ENCODE measurements around the gene RBM15B.

The RBM15B gene

DNA sequence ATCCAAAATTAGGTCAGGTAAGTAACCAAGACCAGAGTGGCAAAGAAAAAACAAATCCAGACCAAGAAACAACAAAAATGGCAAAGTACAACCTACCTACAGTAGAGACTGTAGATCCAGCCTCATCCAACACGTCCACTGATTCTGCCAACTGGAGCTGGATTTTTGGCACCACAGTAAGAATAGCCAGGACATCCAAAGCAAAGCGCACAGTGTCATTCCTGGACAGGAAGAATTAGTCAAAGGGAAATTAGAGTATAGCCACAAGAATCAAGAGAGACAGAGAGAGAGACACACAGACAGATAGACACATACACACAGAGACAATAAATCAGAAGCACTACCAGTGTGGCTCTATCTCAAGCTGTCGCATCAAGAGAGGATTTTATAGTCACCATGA, 31.1 kb downstream of the RBM15B start:
- no peak for TF ChIP-seq ZFP3 (CRISPR knock-in tag; IDR thresholded peaks at IDR 0.05)
- TF ChIP-seq OSR1 (CRISPR knock-in tag; IDR thresholded peaks at IDR 0.05) = no peak
- TF ChIP-seq ZNF565 (CRISPR knock-in tag; conservative IDR thresholded peaks at IDR 0.05; ENCODE audit: low read depth) = no peak
- TF ChIP-seq, protein P1, sequence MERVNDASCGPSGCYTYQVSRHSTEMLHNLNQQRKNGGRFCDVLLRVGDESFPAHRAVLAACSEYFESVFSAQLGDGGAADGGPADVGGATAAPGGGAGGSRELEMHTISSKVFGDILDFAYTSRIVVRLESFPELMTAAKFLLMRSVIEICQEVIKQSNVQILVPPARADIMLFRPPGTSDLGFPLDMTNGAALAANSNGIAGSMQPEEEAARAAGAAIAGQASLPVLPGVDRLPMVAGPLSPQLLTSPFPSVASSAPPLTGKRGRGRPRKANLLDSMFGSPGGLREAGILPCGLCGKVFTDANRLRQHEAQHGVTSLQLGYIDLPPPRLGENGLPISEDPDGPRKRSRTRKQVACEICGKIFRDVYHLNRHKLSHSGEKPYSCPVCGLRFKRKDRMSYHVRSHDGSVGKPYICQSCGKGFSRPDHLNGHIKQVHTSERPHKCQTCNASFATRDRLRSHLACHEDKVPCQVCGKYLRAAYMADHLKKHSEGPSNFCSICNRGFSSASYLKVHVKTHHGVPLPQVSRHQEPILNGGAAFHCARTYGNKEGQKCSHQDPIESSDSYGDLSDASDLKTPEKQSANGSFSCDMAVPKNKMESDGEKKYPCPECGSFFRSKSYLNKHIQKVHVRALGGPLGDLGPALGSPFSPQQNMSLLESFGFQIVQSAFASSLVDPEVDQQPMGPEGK (CRISPR knock-in tag; IDR thresholded peaks at IDR 0.05; ENCODE audit: borderline replicate concordance) = no peak
- no peak for TF ChIP-seq ZFP30 (CRISPR knock-in tag; IDR thresholded peaks at IDR 0.05)
- TF ChIP-seq ZC3H10 (CRISPR knock-in tag; IDR thresholded peaks at IDR 0.05) = no peak
- no peak for TF ChIP-seq ARNTL (CRISPR knock-in tag; IDR thresholded peaks at IDR 0.05; ENCODE audit: borderline replicate concordance, low read depth)
- no peak for TF ChIP-seq BACH2 (CRISPR knock-in tag; IDR thresholded peaks at IDR 0.05; ENCODE audit: borderline replicate concordance)
- TF ChIP-seq, protein P2, sequence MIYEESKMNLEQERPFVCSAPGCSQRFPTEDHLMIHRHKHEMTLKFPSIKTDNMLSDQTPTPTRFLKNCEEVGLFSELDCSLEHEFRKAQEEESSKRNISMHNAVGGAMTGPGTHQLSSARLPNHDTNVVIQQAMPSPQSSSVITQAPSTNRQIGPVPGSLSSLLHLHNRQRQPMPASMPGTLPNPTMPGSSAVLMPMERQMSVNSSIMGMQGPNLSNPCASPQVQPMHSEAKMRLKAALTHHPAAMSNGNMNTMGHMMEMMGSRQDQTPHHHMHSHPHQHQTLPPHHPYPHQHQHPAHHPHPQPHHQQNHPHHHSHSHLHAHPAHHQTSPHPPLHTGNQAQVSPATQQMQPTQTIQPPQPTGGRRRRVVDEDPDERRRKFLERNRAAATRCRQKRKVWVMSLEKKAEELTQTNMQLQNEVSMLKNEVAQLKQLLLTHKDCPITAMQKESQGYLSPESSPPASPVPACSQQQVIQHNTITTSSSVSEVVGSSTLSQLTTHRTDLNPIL (CRISPR knock-in tag; IDR thresholded peaks at IDR 0.05; ENCODE audit: low read depth) = no peak
- TF ChIP-seq SNAI2 (CRISPR knock-in tag; IDR thresholded peaks at IDR 0.05) = no peak
- TF ChIP-seq GLIS3 (CRISPR knock-in tag; IDR thresholded peaks at IDR 0.05) = no peak
- no peak for TF ChIP-seq PPARA (CRISPR knock-in tag; IDR thresholded peaks at IDR 0.05; ENCODE audit: borderline replicate concordance)
- no peak for TF ChIP-seq ZNF8 (CRISPR knock-in tag; IDR thresholded peaks at IDR 0.05)
- no peak for TF ChIP-seq ZNF70 (CRISPR knock-in tag; IDR thresholded peaks at IDR 0.05)
- no peak for ATAC-seq

DNA sequence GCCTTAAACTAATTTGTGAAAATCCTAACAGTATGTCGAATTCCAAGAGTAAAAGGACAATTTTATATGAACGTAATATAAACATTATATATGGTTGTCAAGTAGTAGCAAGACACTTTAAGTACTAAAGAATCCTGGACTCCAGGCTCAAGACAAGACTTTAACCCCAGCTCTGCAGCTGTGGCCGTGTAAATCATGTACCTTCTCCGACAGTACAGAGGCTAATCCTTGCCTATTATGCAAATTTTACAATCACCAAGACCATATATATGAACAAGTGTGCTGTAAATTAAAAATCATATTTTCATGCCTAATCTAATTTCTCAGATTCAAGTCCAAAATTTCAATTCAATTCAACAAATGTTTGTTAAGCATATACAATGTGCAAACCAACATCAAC, 35.8 kb downstream of the RBM15B start:
- ATAC-seq = no peak
- no peak for TF ChIP-seq OSR1 (CRISPR knock-in tag; IDR thresholded peaks at IDR 0.05)
- no peak for TF ChIP-seq ISL1 (CRISPR knock-in tag; IDR thresholded peaks at IDR 0.05)
- no peak for TF ChIP-seq ZNF8 (CRISPR knock-in tag; IDR thresholded peaks at IDR 0.05)
- TF ChIP-seq PPARA (CRISPR knock-in tag; IDR thresholded peaks at IDR 0.05; ENCODE audit: borderline replicate concordance) = no peak
- no peak for TF ChIP-seq CSDC2 (CRISPR knock-in tag; IDR thresholded peaks at IDR 0.05)
- TF ChIP-seq, protein P2 (CRISPR knock-in tag; IDR thresholded peaks at IDR 0.05; ENCODE audit: low read depth) = no peak
- TF ChIP-seq TOX (CRISPR knock-in tag; IDR thresholded peaks at IDR 0.05; ENCODE audit: borderline replicate concordance) = no peak
- TF ChIP-seq, protein P1 (CRISPR knock-in tag; IDR thresholded peaks at IDR 0.05; ENCODE audit: borderline replicate concordance) = no peak

DNA sequence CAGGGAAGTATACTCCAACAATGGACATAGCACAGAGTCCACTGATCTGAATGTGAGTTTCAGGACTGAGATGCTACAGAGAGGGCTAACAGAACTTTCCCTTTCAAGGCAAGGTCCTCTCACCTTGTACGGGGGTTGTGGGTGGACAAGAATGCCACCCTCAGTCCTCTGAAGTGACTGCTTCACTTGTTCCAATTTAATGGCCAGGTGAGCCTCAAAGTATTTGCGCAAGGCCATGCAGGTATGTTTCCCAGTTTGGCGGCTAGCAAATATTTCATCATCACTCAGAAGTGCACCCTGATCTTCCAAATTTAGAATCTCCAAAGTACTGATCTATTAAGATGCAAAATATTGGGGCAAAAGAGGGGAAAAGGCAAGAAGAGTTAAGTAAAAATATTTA, 38.1 kb downstream of the RBM15B start:
- ATAC-seq = no peak
- no peak for TF ChIP-seq PPARA (CRISPR knock-in tag; IDR thresholded peaks at IDR 0.05; ENCODE audit: borderline replicate concordance)
- TF ChIP-seq BACH2 (CRISPR knock-in tag; IDR thresholded peaks at IDR 0.05; ENCODE audit: borderline replicate concordance) = no peak
- no peak for TF ChIP-seq ZFP30 (CRISPR knock-in tag; IDR thresholded peaks at IDR 0.05)
- no peak for TF ChIP-seq TOX (CRISPR knock-in tag; IDR thresholded peaks at IDR 0.05; ENCODE audit: borderline replicate concordance)

DNA sequence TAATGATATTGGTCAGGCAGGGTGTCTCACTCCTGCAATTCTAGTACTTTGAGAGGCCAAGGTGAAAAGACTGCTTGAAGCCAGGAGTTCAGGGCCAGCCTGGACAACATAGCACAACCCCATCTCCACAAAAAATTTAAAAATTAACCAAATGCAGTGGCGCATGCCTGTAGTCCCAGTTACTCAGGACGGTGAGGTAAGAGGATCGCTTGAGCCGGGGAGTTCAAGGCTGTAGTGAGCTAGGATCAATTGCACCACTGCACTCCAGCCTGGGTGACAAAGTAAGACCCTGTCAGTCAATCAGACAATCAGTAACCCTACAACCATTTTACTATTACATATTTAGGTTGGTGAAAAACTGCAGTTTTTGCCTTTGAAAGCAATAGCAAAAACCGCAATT, 43.0 kb downstream of the RBM15B start:
- TF ChIP-seq ZC3H10 (CRISPR knock-in tag; IDR thresholded peaks at IDR 0.05) (no peak), ESRRG (CRISPR knock-in tag; IDR thresholded peaks at IDR 0.05) (no peak), BACH2 (CRISPR knock-in tag; IDR thresholded peaks at IDR 0.05; ENCODE audit: borderline replicate concordance) (no peak), TCF4 (CRISPR knock-in tag; IDR thresholded peaks at IDR 0.05; ENCODE audit: borderline replicate concordance) (no peak), ARNTL (CRISPR knock-in tag; IDR thresholded peaks at IDR 0.05; ENCODE audit: borderline replicate concordance, low read depth) (no peak), TOX (CRISPR knock-in tag; IDR thresholded peaks at IDR 0.05; ENCODE audit: borderline replicate concordance) (no peak), ZNF8 (CRISPR knock-in tag; IDR thresholded peaks at IDR 0.05) (no peak), ZNF565 (CRISPR knock-in tag; conservative IDR thresholded peaks at IDR 0.05; ENCODE audit: low read depth) (no peak)
- ATAC-seq = no peak

DNA sequence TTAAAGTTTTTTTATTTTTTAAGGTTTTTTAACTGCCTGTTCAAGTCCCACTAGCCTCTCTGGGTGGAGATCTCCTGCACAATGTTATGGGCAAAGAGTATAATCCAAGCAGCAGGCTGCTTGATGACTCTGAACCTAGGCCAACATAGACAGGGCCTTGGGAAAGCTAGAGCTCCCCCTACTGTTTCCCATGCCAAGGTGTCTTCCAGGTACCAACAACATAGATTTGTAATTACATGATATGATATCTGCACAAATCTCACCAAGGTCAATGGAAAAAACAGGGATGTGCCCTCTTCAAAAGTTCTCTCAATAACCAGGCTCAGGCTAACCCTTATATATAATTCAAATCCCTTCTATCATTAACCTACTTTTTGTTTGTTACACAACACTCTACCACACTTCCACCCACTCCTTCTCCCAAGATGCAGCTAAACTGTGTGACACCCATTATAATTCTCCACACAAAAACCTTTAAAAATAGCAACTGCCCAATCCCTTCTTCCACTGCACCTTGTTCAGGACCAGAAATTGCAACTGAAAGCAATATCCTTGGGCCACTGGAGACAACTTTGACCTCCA, 43.8 kb downstream of the RBM15B start:
- peak; percentile 95 for ATAC-seq
- TF ChIP-seq, protein P3, sequence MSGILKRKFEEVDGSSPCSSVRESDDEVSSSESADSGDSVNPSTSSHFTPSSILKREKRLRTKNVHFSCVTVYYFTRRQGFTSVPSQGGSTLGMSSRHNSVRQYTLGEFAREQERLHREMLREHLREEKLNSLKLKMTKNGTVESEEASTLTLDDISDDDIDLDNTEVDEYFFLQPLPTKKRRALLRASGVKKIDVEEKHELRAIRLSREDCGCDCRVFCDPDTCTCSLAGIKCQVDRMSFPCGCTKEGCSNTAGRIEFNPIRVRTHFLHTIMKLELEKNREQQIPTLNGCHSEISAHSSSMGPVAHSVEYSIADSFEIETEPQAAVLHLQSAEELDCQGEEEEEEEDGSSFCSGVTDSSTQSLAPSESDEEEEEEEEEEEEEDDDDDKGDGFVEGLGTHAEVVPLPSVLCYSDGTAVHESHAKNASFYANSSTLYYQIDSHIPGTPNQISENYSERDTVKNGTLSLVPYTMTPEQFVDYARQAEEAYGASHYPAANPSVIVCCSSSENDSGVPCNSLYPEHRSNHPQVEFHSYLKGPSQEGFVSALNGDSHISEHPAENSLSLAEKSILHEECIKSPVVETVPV (CRISPR knock-in tag; IDR thresholded peaks at IDR 0.05) = no peak
- TF ChIP-seq RARB (CRISPR knock-in tag; IDR thresholded peaks at IDR 0.05) = no peak
- TF ChIP-seq ZC3H10 (CRISPR knock-in tag; IDR thresholded peaks at IDR 0.05) = no peak
- no peak for TF ChIP-seq ZFP3 (CRISPR knock-in tag; IDR thresholded peaks at IDR 0.05)
- no peak for TF ChIP-seq GLIS3 (CRISPR knock-in tag; IDR thresholded peaks at IDR 0.05)
- TF ChIP-seq, protein P4, sequence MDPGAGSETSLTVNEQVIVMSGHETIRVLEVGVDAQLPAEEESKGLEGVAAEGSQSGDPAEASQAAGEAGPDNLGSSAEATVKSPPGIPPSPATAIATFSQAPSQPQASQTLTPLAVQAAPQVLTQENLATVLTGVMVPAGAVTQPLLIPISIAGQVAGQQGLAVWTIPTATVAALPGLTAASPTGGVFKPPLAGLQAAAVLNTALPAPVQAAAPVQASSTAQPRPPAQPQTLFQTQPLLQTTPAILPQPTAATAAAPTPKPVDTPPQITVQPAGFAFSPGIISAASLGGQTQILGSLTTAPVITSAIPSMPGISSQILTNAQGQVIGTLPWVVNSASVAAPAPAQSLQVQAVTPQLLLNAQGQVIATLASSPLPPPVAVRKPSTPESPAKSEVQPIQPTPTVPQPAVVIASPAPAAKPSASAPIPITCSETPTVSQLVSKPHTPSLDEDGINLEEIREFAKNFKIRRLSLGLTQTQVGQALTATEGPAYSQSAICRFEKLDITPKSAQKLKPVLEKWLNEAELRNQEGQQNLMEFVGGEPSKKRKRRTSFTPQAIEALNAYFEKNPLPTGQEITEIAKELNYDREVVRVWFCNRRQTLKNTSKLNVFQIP (CRISPR knock-in tag; IDR thresholded peaks at IDR 0.05; ENCODE audit: borderline replicate concordance, low read depth) = no peak
- no peak for TF ChIP-seq ZNF565 (CRISPR knock-in tag; conservative IDR thresholded peaks at IDR 0.05; ENCODE audit: low read depth)
- no peak for TF ChIP-seq ESRRG (CRISPR knock-in tag; IDR thresholded peaks at IDR 0.05)
- no peak for TF ChIP-seq PPARA (CRISPR knock-in tag; IDR thresholded peaks at IDR 0.05; ENCODE audit: borderline replicate concordance)
